Ovary (tissue), 9 donors: ENCODE measurements around the gene TAC4. TPM values are rescaled to one million over a fixed set of nuclear protein-coding genes. Genes with fewer than 3 reads are reported as not detected.

ENCODE experiments used
- DNase-seq, 5 donors: peaks; one replicate each; pipeline ENCODE4 v3.0.0-alpha.2; 2019 to 2020
- H3K27ac ChIP-seq, 2 donors: fragments of 200-600 bp; one replicate each; pipeline versions ENCODE4 v1.5.1 to v1.8.0; 2019 to 2022
- H3K27me3 ChIP-seq: fragments of 200-600 bp; one replicate; pipeline ENCODE4 v1.8.0; 2022
- H3K36me3 ChIP-seq: fragments of 200-600 bp; sonication (generic); one replicate; pipeline ENCODE4 v1.5.1; 2019
- H3K4me1 ChIP-seq: one replicate; pipeline ENCODE4 v1.8.1; 2013; ENCODE audit warnings: mild to moderate bottlenecking, moderate library complexity; ENCODE audit not compliant: insufficient read depth
- H3K4me3 ChIP-seq: fragments of 200-600 bp; sonication (generic); one replicate; pipeline ENCODE4 v1.5.1; 2017
- H3K9me3 ChIP-seq, 2 donors: fragments of 200-600 bp in 1 of 2; sonication (generic) in 1 of 2; one replicate each; pipeline versions ENCODE4 v1.5.1 to v1.8.1; 2013 to 2019; ENCODE audit warnings: mild to moderate bottlenecking in 1 of 2, moderate library complexity in 1 of 2
- EP300 ChIP-seq: sonication (generic); formaldehyde crosslinking; IDR thresholded peaks from one replicate; pipeline ENCODE4 v1.6.1; 2017; ENCODE audit warnings: antibody characterized with exemption
- POLR2A ChIP-seq: fragments of 450-650 bp; IDR thresholded peaks from one replicate; pipeline ENCODE4 v1.6.1; 2017; ENCODE audit warnings: antibody characterized with exemption, mild to moderate bottlenecking, moderate library complexity
- WGBS, 3 donors: extraction: QIAGEN DNeasy Blood & Tissue Kit in 1 of 3; methylation state at CpG; one replicate each; pipeline versions ENCODE4 v1.1.5 to v1.1.7; 2013 to 2017; 5-methylcytosine and 5-hydroxymethylcytosine counted together
- intact Hi-C, 4 donors: fragments of 100-400 bp; cut with DNase I; formaldehyde crosslinking; loops; one replicate each; pipeline versions ENCODE4 v1.11.0 to v1.15.1; 2022 to 2023
- polyA plus RNA-seq, 2 donors: library from polyadenylated mRNA; stranded (reverse); fragments of 200-250 nt in 1 of 2; fragments of 350-450 nt in 1 of 2; fragmentation: Illumina TruSeq in 1 of 2; extraction: RNeasy Lipid Tissue Mini Kit (QIAGEN cat#74804) in 1 of 2; gene quantifications; one replicate each; pipeline ENCODE4 v1.2.3, GENCODE V29; 2013 to 2014
- total RNA-seq, 7 donors: library from RNA; depleted of rRNA in 2 of 7; stranded (reverse); fragments of >200 nt in 2 of 7; fragmentation: NEBNext Ultra II Directional in 3 of 7; extraction: Animal tissue kit (Norgen Biotek cat#: 25700) in 3 of 7; gene quantifications; one replicate each; pipeline versions ENCODE4 v1.1.0 to v1.2.4, GENCODE V29; 2016 to 2023
- TF ChIP-seq, protein P1 (sequence below), 3 donors: fragments of 450-650 bp in 2 of 3; fragments of 200-600 bp in 1 of 3; IDR thresholded peaks; one replicate each; pipeline versions ENCODE4 v1.5.1 to v1.8.0; 2016 to 2022; ENCODE audit warnings: antibody characterized with exemption in 3 of 3, mild to moderate bottlenecking in 1 of 3
- donor health status: DM: no; HTN: no; CAD: no; lungs with moderate emphysema.
- donor health status: DM: no; HTN: no; CAD: no.
- donor health status: Bipolar disorder and iron deficiency.
- donor health status: DM: yes; HTN: yes; CAD: no.
- donor health status: DM: no; HTN: no; CAD: no.
- donor health status: DM: yes; HTN: yes; CAD: no.

The TAC4 gene
- total and polyA plus RNA-seq, 9 donors: not detected

DNA sequence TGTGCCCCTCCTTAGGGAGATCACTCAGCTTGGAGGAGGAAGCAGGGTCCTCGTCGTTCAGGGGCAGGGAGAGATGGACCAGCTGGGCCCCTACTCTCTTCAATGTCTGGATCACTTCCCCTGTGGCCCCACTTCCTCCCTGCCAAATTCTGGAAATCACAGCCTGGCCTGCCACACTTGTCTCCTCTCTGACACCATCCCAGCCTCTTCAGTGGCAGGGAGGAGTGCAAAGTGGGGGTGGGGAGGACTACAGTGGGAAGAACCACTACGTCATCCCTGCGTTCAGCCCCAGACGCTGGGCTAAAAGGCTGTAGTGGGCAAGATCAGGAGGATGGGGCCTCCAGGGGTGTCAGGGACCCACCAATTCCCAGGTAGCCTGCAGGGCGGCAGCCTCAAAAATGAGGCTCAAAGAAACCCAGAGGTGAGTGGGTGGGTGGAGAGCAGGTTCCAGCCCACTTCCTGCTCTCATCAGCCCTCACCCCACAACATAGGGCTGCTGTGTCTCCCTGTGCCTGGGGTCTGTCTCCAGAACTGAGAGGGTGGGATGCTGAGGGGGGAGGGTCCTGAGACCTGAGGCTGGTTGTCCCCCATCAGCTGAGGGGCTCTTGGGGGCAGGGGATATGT is 25.0 kb upstream of the TAC4 start:
- no peaks in the 10 kb centered on the region for H3K4me1 ChIP-seq
- no peaks in the 10 kb centered on the region for H3K9me3 ChIP-seq
- no peak overlapping the region for H3K4me3 ChIP-seq
- intact Hi-C loops: no loop called here
- DNase-seq: no peak
- TF ChIP-seq, protein P1, sequence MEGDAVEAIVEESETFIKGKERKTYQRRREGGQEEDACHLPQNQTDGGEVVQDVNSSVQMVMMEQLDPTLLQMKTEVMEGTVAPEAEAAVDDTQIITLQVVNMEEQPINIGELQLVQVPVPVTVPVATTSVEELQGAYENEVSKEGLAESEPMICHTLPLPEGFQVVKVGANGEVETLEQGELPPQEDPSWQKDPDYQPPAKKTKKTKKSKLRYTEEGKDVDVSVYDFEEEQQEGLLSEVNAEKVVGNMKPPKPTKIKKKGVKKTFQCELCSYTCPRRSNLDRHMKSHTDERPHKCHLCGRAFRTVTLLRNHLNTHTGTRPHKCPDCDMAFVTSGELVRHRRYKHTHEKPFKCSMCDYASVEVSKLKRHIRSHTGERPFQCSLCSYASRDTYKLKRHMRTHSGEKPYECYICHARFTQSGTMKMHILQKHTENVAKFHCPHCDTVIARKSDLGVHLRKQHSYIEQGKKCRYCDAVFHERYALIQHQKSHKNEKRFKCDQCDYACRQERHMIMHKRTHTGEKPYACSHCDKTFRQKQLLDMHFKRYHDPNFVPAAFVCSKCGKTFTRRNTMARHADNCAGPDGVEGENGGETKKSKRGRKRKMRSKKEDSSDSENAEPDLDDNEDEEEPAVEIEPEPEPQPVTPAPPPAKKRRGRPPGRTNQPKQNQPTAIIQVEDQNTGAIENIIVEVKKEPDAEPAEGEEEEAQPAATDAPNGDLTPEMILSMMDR (IDR thresholded peaks at IDR 0.05): no peak
- no peak for TF ChIP-seq EP300
- TF ChIP-seq POLR2A: no peak
- no peaks in the 10 kb centered on the region for H3K36me3 ChIP-seq
- H3K27me3 ChIP-seq: no peaks in the 10 kb centered on the region
- H3K27ac ChIP-seq: no peak overlapping the region
- whole genome bisulfite sequencing, 3 donors: 63 to 73% (median 63%) methylated on average over 6 of the region's 6 CpGs

DNA sequence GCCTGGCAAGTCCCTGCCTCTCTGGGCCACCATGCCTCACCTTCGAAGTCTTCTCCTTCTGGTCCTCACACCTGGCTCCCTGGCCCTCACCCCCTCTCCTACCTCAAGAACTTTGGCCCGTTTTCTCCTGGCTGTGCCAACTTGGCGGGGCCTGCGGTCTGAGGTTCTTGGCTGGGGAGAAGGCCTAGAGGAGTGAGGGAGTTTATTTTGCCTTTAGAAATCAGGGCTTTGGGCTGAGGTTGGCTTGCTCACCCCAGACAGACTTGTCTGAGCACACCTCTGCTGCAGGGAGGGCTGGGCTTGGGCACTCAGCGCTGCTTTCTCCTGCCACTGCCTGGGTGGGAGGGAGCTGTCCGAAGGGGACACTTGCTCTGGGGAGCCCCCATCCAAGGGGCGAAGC is 23.3 kb upstream of the TAC4 start:
- no peaks in the 10 kb centered on the region for H3K4me1 ChIP-seq

DNA sequence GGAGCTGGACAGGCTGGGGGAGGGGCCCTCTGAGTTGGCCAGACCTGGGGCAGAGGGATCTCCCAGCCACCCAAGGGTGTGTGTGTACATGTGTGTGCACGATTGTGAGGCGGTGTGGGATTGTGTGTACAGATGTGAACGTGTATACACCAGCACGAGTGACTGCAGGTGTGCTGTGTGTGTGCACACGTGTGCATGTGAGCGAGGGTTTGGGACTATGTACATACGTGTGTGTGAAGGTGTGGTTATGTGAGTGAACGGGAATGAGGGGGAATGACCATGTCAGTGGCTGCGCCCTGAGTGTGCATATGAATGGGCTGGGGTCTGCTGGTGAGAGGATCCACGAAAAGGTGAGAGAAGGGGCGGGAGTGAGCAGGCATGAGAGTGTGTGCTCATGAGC is 22.4 kb upstream of the TAC4 start:
- Histone ChIP-seq H3K4me3 (no peak overlapping the region), H3K4me1 (no peaks in the 10 kb centered on the region), H3K36me3 (no peaks in the 10 kb centered on the region), H3K27ac (no peak overlapping the region), H3K9me3 (no peaks in the 10 kb centered on the region), H3K27me3 (no peaks in the 10 kb centered on the region)
- 84 to 87% (median 85%) methylated on average over 11 of the region's 11 CpGs for WGBS, 3 donors
- no peak for DNase-seq
- no peak for TF ChIP-seq EP300
- TF ChIP-seq, protein P1 (IDR thresholded peaks at IDR 0.05): no peak
- TF ChIP-seq POLR2A: no peak
- intact Hi-C loops: no loop called here

More for the DNA sequence above, 23.3 kb upstream of the TAC4 start:
- DNase-seq: no peak
- Histone ChIP-seq H3K36me3 (no peaks in the 10 kb centered on the region), H3K9me3 (no peaks in the 10 kb centered on the region), H3K4me3 (no peak overlapping the region), H3K27ac (no peak overlapping the region), H3K27me3 (no peaks in the 10 kb centered on the region)
- WGBS, 3 donors: 78 to 82% (median 79%) methylated on average over 7 of the region's 7 CpGs
- TF ChIP-seq, protein P1 (IDR thresholded peaks at IDR 0.05): no peak
- TF ChIP-seq POLR2A (no peak), EP300 (no peak)
- intact Hi-C loops: no loop called here

DNA sequence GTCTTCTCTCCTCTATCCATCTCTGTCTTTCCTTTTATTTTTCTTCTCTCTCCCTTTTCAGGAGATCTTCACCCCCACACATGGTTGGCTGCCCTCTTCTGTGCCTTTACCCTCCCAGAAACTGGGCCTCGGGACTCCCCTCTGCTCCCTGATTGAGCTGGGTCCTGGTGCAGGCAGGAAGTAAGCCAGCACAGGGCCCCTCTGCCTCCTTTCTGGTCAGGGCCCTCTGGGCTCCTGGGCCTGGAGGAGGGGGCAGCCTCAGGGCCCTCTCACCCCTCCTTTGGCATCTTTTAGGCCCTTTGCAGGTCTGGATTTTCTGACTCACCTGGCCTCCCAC is 21.1 kb upstream of the TAC4 start:
- Histone ChIP-seq H3K27ac (no peak overlapping the region), H3K36me3 (no peaks in the 10 kb centered on the region), H3K4me1 (no peaks in the 10 kb centered on the region), H3K4me3 (no peak overlapping the region), H3K27me3 (no peaks in the 10 kb centered on the region), H3K9me3 (no peaks in the 10 kb centered on the region)
- intact Hi-C loops: no loop called here
- 16 to 37% (median 18%) methylated on average over 1 of the region's 1 CpG for WGBS, 3 donors
- DNase-seq: no peak
- TF ChIP-seq POLR2A (no peak), EP300 (no peak)
- TF ChIP-seq, protein P1 (IDR thresholded peaks at IDR 0.05): no peak
